ENCODE measurements around the gene MPRIP. TPM values are rescaled to one million over a fixed set of nuclear protein-coding genes. Genes with fewer than 3 reads are reported as not detected.
A peak's percentile ranks its signal among the peaks of the same experiment; 100 is the strongest.

The MPRIP gene
- total RNA-seq (2021) (127 to 140 TPM (median 136 TPM) in 3 replicates), Bru-seq, nascent RNA (percentile 69 among the genes with signal in this experiment)
- long read RNA-seq, experiment 1, full-length matches to known transcripts: 88 of 188 reads
- long read RNA-seq, experiment 1, partial matches to known transcripts: 36 of 188 reads
- long read RNA-seq, experiment 1, other reads (novel, unspliced or antisense): 64 of 188 reads
- long read RNA-seq, experiment 2, transcript MPRIP-202 (24 exons, 3,846 nt): major isoform, 9 of 92 reads
- long read RNA-seq, experiment 2, partial matches to known transcripts: 23 of 92 reads
- long read RNA-seq, experiment 2, other reads (novel, unspliced or antisense): 60 of 92 reads
- long read RNA-seq, experiment 3, partial matches to known transcripts: 1 of 1 reads
- long read RNA-seq, experiment 3, other reads (novel, unspliced or antisense): 0 of 1 reads

GRCh38 chr17:17042384-17042736 lies at the start of gene MPRIP:
TSS of gene MPRIP (plus strand) at chr17:17042457. CDS start at chr17:17042849, 392 bp downstream.
- Mint-ChIP-seq H3K4me1 (peaks cover 35% of the 10 kb centered on the region), H3K36me3 (peaks cover 6% of the 10 kb centered on the region), H3K4me3 (peak within 1 kb of the TSS; percentile 94), H3K9me3 (peaks cover 8% of the 10 kb centered on the region), H3K27me3 (ENCODE audit: low read depth) (peaks cover 9% of the 10 kb centered on the region; the same call in 1 of the 2 replicates), H3K27ac (no peak within 1 kb of the TSS)
- TF ChIP-seq USF2 (CRISPR knock-in tag; IDR thresholded peaks at IDR 0.05) (no peak), SMAD4 (CRISPR knock-in tag; IDR thresholded peaks at IDR 0.05) (no peak), ZNF263 (CRISPR knock-in tag; IDR thresholded peaks at IDR 0.05; ENCODE audit: low read depth) (no peak), SP1 (CRISPR knock-in tag; conservative IDR thresholded peaks at IDR 0.05) (0 out of 2 replicates have a peak, but pooled peaks have one; percentile 0), NR1H2 (CRISPR knock-in tag; IDR thresholded peaks at IDR 0.05) (no peak), PRRX2 (CRISPR knock-in tag; IDR thresholded peaks at IDR 0.05) (no peak), ZNF512 (CRISPR knock-in tag; IDR thresholded peaks at IDR 0.05; ENCODE audit: borderline replicate concordance) (no peak)
- POLR2A ChIA-PET: interaction anchor here (1.6 kb wide), 1 partner anchor 10 kb away, joined by 3 read pairs; no protein-coding TSS in a partner anchor
- CTCF ChIA-PET: interaction anchor here (0.5 to 2.5 kb wide), 3 partner anchors 15 to 518 kb away, joined by 3 to 8 read pairs (median 3); no protein-coding TSS in a partner anchor
- ATAC-seq (peak; percentile 1; the same call in 1 of the 2 replicates), DNase-seq (ENCODE audit: low spot score) (no peak)

- no peak overlapping the region for H3K27ac Mint-ChIP-seq
- TF ChIP-seq NR1H2 (CRISPR knock-in tag; IDR thresholded peaks at IDR 0.05) (no peak), CBFB (CRISPR knock-in tag; IDR thresholded peaks at IDR 0.05; ENCODE audit: low read depth) (no peak), ARID4B (CRISPR knock-in tag; IDR thresholded peaks at IDR 0.05; ENCODE audit: borderline replicate concordance) (no peak)
- no peaks in the 10 kb centered on the region for H3K36me3 Mint-ChIP-seq
- POLR2A ChIA-PET: no interaction called here
- DNase-seq (ENCODE audit: low spot score): no peak
- peaks cover 4% of the 10 kb centered on the region for H3K9me3 Mint-ChIP-seq
- CTCF ChIA-PET: interaction anchor here (0.9 kb wide), 1 partner anchor 147 kb away, joined by 3 read pairs; no protein-coding TSS in a partner anchor
- no peak overlapping the region for H3K4me3 Mint-ChIP-seq
- ATAC-seq: no peak
- no peaks in the 10 kb centered on the region; the same call in 1 of the 2 replicates for H3K27me3 Mint-ChIP-seq (ENCODE audit: low read depth)
- H3K4me1 Mint-ChIP-seq: no peaks in the 10 kb centered on the region
These were observed 47.6 kb upstream of the MPRIP start for GRCh38 chr17:16994631-16995030.

- Mint-ChIP-seq H3K4me3 (no peak overlapping the region), H3K4me1 (no peaks in the 10 kb centered on the region), H3K36me3 (no peaks in the 10 kb centered on the region), H3K9me3 (peaks cover 7% of the 10 kb centered on the region), H3K27ac (no peak overlapping the region), H3K27me3 (ENCODE audit: low read depth) (no peaks in the 10 kb centered on the region; the same call in none of the 2 replicates)
- DNase-seq (ENCODE audit: low spot score) (no peak), ATAC-seq (no peak)
- ChIA-PET POLR2A (no interaction called here), CTCF (interaction anchor here (1.4 kb wide), 1 partner anchor 146 kb away, joined by 3 read pairs; no protein-coding TSS in a partner anchor)
- TF ChIP-seq ZBTB21 (CRISPR knock-in tag; IDR thresholded peaks at IDR 0.05; ENCODE audit: borderline replicate concordance) (no peak), ETV6 (CRISPR knock-in tag; IDR thresholded peaks at IDR 0.05) (no peak), MLX (CRISPR knock-in tag; IDR thresholded peaks at IDR 0.05) (no peak), ATF3 (CRISPR knock-in tag; conservative IDR thresholded peaks at IDR 0.05) (no peak), AR (CRISPR knock-in tag; IDR thresholded peaks at IDR 0.05) (no peak)
These were observed 46.3 kb upstream of the MPRIP start for GRCh38 chr17:16995930-16996329.
